ENCODE data around the gene TREH. TPM values are rescaled to one million over a fixed set of nuclear protein-coding genes. Genes with fewer than 3 reads are reported as not detected.
"Not testable (repeated sequence)": the region's sequence is repeated elsewhere in the genome, so short reads cannot be mapped to it uniquely, and the experiment has no call there.

Gene TREH
- not detected in 2 replicates for total RNA-seq

- no peak for DNase-seq (ENCODE audit: low read depth, low spot score)
Measured at GRCh38 chr11:118679483-118679882, at the start of gene TREH. Gene TREH, minus strand, starts transcription at chr11:118679650. Its CDS starts 23 bp downstream, at chr11:118679627.

GRCh38 chr11:118728112-118728511 lies 48.7 kb upstream of the TREH start:
- DNase-seq (ENCODE audit: low read depth, low spot score), result not testable (repeated sequence)

- DNase-seq (ENCODE audit: low read depth, low spot score), result not testable (repeated sequence)
Measured at GRCh38 chr11:118727721-118728066, 48.2 kb upstream of the TREH start.

- DNase-seq (ENCODE audit: low read depth, low spot score), result not testable (repeated sequence)
Measured at GRCh38 chr11:118727001-118727720, 47.7 kb upstream of the TREH start.

- DNase-seq (ENCODE audit: low read depth, low spot score), result not testable (repeated sequence)
Measured at GRCh38 chr11:118721478-118722015, 42.1 kb upstream of the TREH start.

GRCh38 chr11:118720740-118721139 lies 41.3 kb upstream of the TREH start:
- DNase-seq (ENCODE audit: low read depth, low spot score), result not testable (repeated sequence)

GRCh38 chr11:118720078-118720477 lies 40.6 kb upstream of the TREH start:
- not testable (repeated sequence) for DNase-seq (ENCODE audit: low read depth, low spot score)

- not testable (repeated sequence) for DNase-seq (ENCODE audit: low read depth, low spot score)
Measured at GRCh38 chr11:118718562-118718961, 39.1 kb upstream of the TREH start.

GRCh38 chr11:118717733-118718132 lies 38.3 kb upstream of the TREH start:
- DNase-seq (ENCODE audit: low read depth, low spot score), result not testable (repeated sequence)

GRCh38 chr11:118717221-118717620 lies 37.8 kb upstream of the TREH start:
- DNase-seq (ENCODE audit: low read depth, low spot score), result not testable (repeated sequence)

- DNase-seq (ENCODE audit: low read depth, low spot score), result no peak
Measured at GRCh38 chr11:118715837-118716260, 36.4 kb upstream of the TREH start.

- DNase-seq (ENCODE audit: low read depth, low spot score), result no peak
Measured at GRCh38 chr11:118715245-118715831, 35.9 kb upstream of the TREH start.

GRCh38 chr11:118714816-118715215 lies 35.4 kb upstream of the TREH start:
- no peak for DNase-seq (ENCODE audit: low read depth, low spot score)

GRCh38 chr11:118714416-118714815 lies 35.0 kb upstream of the TREH start:
- not testable (repeated sequence) for DNase-seq (ENCODE audit: low read depth, low spot score)

- no peak for DNase-seq (ENCODE audit: low read depth, low spot score)
Measured at GRCh38 chr11:118708296-118708695, 28.8 kb upstream of the TREH start.

- no peak for DNase-seq (ENCODE audit: low read depth, low spot score)
Measured at GRCh38 chr11:118706546-118706825, 27.0 kb upstream of the TREH start.

- no peak for DNase-seq (ENCODE audit: low read depth, low spot score)
Measured at GRCh38 chr11:118705791-118706545, 26.5 kb upstream of the TREH start.

GRCh38 chr11:118705111-118705741 lies 25.8 kb upstream of the TREH start:
- no peak for DNase-seq (ENCODE audit: low read depth, low spot score)

- DNase-seq (ENCODE audit: low read depth, low spot score), result no peak
Measured at GRCh38 chr11:118703563-118704106, 24.2 kb upstream of the TREH start.

- DNase-seq (ENCODE audit: low read depth, low spot score), result no peak
Measured at GRCh38 chr11:118699506-118700220, 20.2 kb upstream of the TREH start.

GRCh38 chr11:118697346-118697745 lies 17.9 kb upstream of the TREH start:
- no peak for DNase-seq (ENCODE audit: low read depth, low spot score)

Data from pulmonary artery endothelial cell (primary cell).